ENCODE data around the gene NPC1.
"Not testable (repeated sequence)": the region's sequence is repeated elsewhere in the genome, so short reads cannot be mapped to it uniquely, and the experiment has no call there.

NPC1 gene

GRCh38 chr18:23608211-23608610, 21.9 kb upstream of the NPC1 start:
- no peak for DNase-seq

GRCh38 chr18:23605941-23606340, 19.6 kb upstream of the NPC1 start:
- no peak for DNase-seq

- no peak for DNase-seq
Measured at GRCh38 chr18:23599809-23600208, 13.5 kb upstream of the NPC1 start.

DNA sequence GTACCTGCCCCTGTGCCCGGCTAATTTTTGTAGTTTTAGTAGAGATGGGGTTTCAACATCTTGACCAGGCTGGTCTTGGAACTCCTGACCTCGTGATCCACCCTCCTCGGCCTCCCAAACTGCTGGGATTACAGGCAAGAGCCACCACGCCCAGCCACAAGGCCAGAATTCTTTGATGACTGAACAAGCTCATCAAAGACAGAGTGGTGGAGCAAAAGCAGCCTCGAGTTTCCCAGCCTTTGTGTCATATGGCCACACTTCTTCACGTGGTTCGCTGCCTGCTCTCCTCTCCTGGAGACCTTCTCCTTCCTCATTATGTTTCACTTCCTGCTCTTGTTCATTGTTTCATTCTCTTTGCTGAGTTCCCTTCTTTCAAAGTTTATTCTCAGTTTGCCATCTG, 9.9 kb upstream of the NPC1 start:
- DNase-seq: no peak

DNA sequence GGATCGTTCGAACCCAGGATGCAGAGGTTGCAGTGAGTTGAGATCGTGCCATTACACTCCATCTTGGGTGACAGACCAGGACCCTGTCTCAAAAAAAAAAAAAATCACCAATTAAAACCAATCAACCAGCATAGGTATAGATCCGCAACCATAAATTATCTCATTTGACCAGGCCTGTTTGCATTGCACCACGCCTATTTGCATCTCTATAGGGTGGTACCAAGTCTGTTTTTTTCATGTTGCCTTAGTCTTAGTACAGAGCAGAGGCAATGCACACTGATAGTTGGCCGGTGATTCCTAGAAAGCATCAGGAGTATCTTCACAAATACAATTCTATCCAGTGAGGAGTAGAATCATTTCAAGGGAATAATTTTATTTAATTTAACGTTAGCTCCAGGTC, 9.3 kb upstream of the NPC1 start:
- DNase-seq: no peak

DNA sequence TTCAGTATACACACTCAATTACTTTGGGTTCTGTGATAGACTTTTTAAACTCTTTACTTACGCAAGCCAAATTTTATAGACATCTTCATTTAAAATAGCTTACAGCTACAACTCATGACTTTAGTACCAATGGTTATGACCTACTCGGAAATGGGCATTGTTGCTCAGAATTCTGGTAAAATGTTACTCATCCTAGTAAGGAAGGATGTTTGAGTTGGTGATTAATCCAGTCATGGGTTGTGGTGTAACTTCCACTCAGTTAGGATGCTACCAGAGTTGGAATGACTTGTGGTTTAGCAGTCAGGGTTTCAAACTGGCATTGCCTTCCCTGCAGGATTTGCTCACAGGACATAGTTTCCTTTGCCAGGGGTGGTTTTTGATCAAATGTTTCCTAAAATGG, 7.4 kb upstream of the NPC1 start:
- DNase-seq: peak; percentile 96

- DNase-seq: no peak
Measured at GRCh38 chr18:23592911-23593310, 6.6 kb upstream of the NPC1 start.

DNA sequence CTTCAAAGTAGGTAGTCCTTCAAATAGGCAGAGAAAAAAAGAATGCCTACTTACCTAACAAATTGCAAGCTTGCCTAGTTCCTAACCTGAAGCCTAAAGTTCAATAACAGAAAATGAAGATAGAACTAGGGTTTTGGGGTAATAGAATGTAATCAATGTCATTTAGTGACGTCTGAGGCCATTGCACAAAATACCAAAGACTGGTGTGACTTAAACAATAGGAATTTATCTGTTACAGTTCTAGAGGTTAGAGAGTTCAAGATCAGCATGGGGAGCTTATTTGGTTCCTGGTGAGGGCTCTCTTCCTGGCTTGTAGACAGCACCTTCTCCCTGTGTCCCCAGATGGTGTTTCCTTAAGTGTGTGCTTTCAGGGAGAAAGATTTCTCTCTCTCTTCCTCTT, 4.7 kb upstream of the NPC1 start:
- DNase-seq: peak; percentile 89

DNA sequence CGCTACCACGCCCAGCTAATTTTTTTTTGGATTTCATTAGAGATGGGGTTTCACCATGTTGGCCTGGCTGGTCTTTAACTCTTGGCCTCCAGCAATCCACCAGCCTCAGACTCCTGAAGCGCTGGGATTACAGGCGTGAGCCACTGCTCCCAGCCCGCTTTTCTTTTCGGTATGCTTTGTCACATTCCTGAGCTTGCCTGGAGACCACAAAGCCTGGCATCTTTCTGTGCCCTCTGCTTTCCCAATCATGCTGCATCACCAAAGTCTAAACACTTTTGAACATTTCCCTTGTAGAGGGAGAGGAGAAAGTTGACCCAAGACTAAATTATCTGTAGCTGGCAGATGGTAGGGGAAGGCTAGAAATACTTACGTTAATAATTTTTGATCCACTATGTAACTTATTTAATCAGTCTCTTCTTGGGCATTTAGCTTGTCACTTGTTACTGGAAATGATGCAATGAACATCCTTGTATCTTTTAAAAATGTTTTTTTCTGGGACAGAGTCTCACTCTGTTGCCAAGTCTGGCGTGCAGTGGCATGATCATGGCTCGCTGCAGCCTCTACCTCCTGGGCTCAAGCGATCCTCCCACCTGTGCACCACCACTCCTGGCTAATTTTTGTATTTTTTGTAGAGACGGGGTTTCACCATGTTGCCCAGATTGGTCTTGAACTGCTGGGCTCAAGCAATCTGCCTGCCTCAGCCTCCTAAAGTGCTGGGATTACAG, 2.7 kb upstream of the NPC1 start:
- DNase-seq: no peak

DNA sequence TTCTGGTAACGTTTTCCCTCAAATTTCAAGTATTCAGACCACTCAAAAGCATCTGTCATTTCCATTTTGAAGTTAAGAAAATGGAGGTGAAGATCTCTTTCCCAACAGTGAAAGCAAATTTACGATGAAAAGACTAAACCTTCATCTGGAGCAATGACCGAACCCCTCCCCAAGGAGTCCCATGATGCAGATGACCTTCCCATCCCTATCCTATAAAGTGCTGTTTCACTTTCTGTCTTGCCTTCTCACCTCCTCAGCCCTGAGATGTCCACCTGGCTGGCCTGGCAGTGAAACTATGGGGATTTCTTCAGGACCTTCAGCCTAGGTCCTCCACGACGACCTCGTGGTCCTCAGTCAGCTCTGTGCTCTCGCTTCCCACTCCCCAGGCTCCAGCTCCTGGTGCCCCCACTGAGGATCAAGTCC, 925 bp upstream of the NPC1 start:
- no peak for DNase-seq

GRCh38 chr18:23585897-23586248, 433 bp downstream of the NPC1 start:
- no peak for DNase-seq

- DNase-seq: peak; percentile 43
Measured at GRCh38 chr18:23585007-23585871, 1.1 kb downstream of the NPC1 start.

- no peak for DNase-seq
Measured at GRCh38 chr18:23584019-23584983, 2.0 kb downstream of the NPC1 start.

- no peak for DNase-seq
Measured at GRCh38 chr18:23583071-23583865, 3.0 kb downstream of the NPC1 start.

GRCh38 chr18:23580677-23581367, 5.5 kb downstream of the NPC1 start:
- DNase-seq: peak; percentile 92

DNA sequence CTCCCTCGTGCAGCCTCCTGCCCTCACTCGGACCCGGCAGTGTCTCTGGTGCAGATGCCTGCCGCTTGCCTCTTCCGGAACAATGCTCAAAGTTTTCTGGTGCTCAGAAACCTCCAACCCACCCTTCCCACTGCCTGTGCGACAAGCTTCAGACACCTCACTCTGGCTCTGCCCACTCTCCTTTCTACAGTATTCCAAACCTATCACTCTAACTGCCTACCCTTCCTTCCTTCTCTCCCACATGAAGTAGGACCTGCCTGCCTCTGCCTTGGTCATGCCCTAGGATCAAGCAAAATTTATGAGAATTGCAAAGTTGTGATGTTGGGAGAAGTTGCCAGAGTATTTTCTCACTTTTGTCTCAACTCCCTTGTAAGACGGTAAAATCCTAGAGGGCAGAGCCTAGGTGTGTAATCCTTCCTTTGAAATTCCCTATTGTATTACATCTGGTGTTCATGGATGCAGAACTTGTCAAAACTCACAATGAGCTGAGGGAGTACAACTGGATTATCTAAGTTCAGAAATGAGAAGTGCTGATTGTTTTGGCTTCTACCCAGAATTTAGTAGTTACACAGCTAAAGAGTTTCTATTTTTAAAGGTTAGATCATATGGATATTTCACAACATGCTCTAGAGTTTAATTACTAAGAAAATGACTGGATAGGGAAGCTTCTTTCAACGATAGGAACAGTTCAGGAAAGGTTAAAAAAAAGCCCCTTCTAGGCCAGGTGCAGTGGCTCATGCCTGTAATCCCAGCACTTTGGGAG, 7.2 kb downstream of the NPC1 start:
- DNase-seq: peak; percentile 69

- no peak for DNase-seq
Measured at GRCh38 chr18:23578067-23578701, 8.1 kb downstream of the NPC1 start.

- not testable (repeated sequence) for DNase-seq
Measured at GRCh38 chr18:23577521-23577920, 8.8 kb downstream of the NPC1 start.

GRCh38 chr18:23575309-23575651, 11.0 kb downstream of the NPC1 start:
- DNase-seq: no peak

DNA sequence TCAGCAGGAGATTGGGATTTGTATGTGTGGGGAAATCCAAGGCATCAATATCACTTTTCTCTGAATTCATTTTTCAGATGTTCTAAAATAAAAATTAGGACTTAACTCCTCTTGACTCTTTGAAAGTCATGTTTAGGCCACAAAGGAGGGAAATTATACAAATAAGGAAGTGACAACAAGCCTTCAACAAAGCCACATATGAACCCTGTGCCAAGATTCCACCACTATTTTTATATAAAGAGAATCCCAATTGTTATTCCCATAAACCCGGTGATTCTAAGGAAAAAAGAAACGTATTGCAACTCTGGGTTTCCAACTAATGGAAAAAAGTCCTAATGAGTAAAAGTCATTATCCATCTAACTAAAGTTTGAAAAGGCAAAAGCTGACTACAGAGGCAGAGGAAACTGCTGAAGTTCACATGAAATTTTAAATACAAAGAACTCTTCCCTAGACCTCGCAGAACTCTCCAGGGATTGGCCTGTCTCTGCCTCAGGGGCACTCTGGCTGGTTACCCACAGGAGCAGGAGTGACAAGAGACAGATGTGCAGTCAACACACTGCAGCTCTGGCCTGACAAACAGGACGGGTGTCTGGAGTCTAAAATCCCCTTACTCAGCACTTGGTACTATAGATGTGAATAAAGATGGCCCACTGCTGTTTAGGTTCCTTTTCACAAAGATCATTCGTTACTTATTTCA, 11.5 kb downstream of the NPC1 start:
- DNase-seq: no peak
